ENCODE data around the gene GBE1.

Gene GBE1

GRCh38 chr3:81472600-81473362 is 288.7 kb downstream of the GBE1 start:
- no peak for DNase-seq (ENCODE audit: low read depth)
- no peak for TF ChIP-seq MYC (IDR thresholded peaks at IDR 0.05; ENCODE audit: low read depth, low read length)
- no peak for TF ChIP-seq MAX (IDR thresholded peaks at IDR 0.05; ENCODE audit: low read depth, low read length)
- TF ChIP-seq CTCF (IDR thresholded peaks at IDR 0.05; ENCODE audit: low read depth, low read length) = no peak
- no peak for TF ChIP-seq POLR2A (IDR thresholded peaks at IDR 0.05; ENCODE audit: extremely low read depth, insufficient read length)
- no peak overlapping the region for H3K4me3 ChIP-seq (ENCODE audit: low read depth, low read length)

GRCh38 chr3:81470524-81471278 is 290.7 kb downstream of the GBE1 start:
- no peak for DNase-seq (ENCODE audit: low read depth)
- TF ChIP-seq MYC (IDR thresholded peaks at IDR 0.05; ENCODE audit: low read depth, low read length) (no peak), MAX (IDR thresholded peaks at IDR 0.05; ENCODE audit: low read depth, low read length) (no peak), POLR2A (IDR thresholded peaks at IDR 0.05; ENCODE audit: extremely low read depth, insufficient read length) (no peak), CTCF (IDR thresholded peaks at IDR 0.05; ENCODE audit: low read depth, low read length) (no peak)

GRCh38 chr3:81468391-81468790 is 293.1 kb downstream of the GBE1 start:
- no peak for DNase-seq (ENCODE audit: low read depth)
- TF ChIP-seq POLR2A (IDR thresholded peaks at IDR 0.05; ENCODE audit: extremely low read depth, insufficient read length) (no peak), CTCF (IDR thresholded peaks at IDR 0.05; ENCODE audit: low read depth, low read length) (no peak), MYC (IDR thresholded peaks at IDR 0.05; ENCODE audit: low read depth, low read length) (no peak), MAX (IDR thresholded peaks at IDR 0.05; ENCODE audit: low read depth, low read length) (no peak)
- H3K4me3 ChIP-seq (ENCODE audit: low read depth, low read length) = no peak overlapping the region

More at GRCh38 chr3:81470524-81471278, 290.7 kb downstream of the GBE1 start:
- H3K4me3 ChIP-seq (ENCODE audit: low read depth, low read length) = no peak overlapping the region

- TF ChIP-seq MAX (IDR thresholded peaks at IDR 0.05; ENCODE audit: low read depth, low read length) = no peak
- no peak for TF ChIP-seq MYC (IDR thresholded peaks at IDR 0.05; ENCODE audit: low read depth, low read length)
- no peak for TF ChIP-seq POLR2A (IDR thresholded peaks at IDR 0.05; ENCODE audit: extremely low read depth, insufficient read length)
- no peak for TF ChIP-seq CTCF (IDR thresholded peaks at IDR 0.05; ENCODE audit: low read depth, low read length)
- no peak for DNase-seq (ENCODE audit: low read depth)
- no peak overlapping the region for H3K4me3 ChIP-seq (ENCODE audit: low read depth, low read length)
These were observed 295.3 kb downstream of the GBE1 start for GRCh38 chr3:81466201-81466560.

- DNase-seq (ENCODE audit: low read depth) = no peak
- H3K4me3 ChIP-seq (ENCODE audit: low read depth, low read length) = no peak overlapping the region
- TF ChIP-seq CTCF (IDR thresholded peaks at IDR 0.05; ENCODE audit: low read depth, low read length) (no peak), MAX (IDR thresholded peaks at IDR 0.05; ENCODE audit: low read depth, low read length) (no peak), MYC (IDR thresholded peaks at IDR 0.05; ENCODE audit: low read depth, low read length) (no peak), POLR2A (IDR thresholded peaks at IDR 0.05; ENCODE audit: extremely low read depth, insufficient read length) (no peak)
These were observed 295.8 kb downstream of the GBE1 start for GRCh38 chr3:81465510-81466200.

Measured in NB4 (cell line).